Measurements from ENCODE around the gene KCNIP1.

- no peak for TF ChIP-seq POLR2A (IDR thresholded peaks at IDR 0.05; ENCODE audit: low read length)
- TF ChIP-seq GATA1 (IDR thresholded peaks at IDR 0.05; ENCODE audit: low read depth, low read length), result no peak
Measured at GRCh38 chr5:170499621-170500020, 4.2 kb upstream of the KCNIP1 start.

Measured in erythroblast (primary cell).